H9 (cell line): Measurements from ENCODE around the gene PROM1. TPM values are rescaled to one million over a fixed set of nuclear protein-coding genes. Genes with fewer than 3 reads are reported as not detected.

Source experiments
- DNase-seq: peaks from one replicate; pipeline ENCODE4 v3.0.0-alpha.2; 2017
- H2AFZ ChIP-seq: one replicate; pipeline ENCODE4 v1.6.1; 2013; ENCODE audit warnings: mild to moderate bottlenecking, low read length, control low read depth, moderate library complexity
- H2AK5ac ChIP-seq: 2 replicates; pipeline ENCODE4 v1.6.1; 2013; ENCODE audit warnings: low read length, control low read depth, mixed read lengths; ENCODE audit not compliant: insufficient read length
- H2BK120ac ChIP-seq: one replicate; pipeline ENCODE4 v1.6.1; 2013; ENCODE audit warnings: low read depth, mild to moderate bottlenecking, low read length, control low read depth, inconsistent platforms; ENCODE audit not compliant: poor library complexity, severe bottlenecking
- H2BK12ac ChIP-seq: 2 replicates; pipeline ENCODE4 v1.6.1; 2013; ENCODE audit warnings: low read length, control low read depth, mixed read lengths, low read depth; ENCODE audit not compliant: insufficient read length
- H2BK15ac ChIP-seq: 2 replicates; pipeline ENCODE4 v1.6.1; 2013; ENCODE audit warnings: low read depth, low read length, control low read depth
- H2BK20ac ChIP-seq: one replicate; pipeline ENCODE4 v1.6.1; 2013; ENCODE audit warnings: low read depth, mild to moderate bottlenecking, low read length, control low read depth, inconsistent platforms; ENCODE audit not compliant: poor library complexity, severe bottlenecking
- H2BK5ac ChIP-seq: 2 replicates; pipeline ENCODE4 v1.6.1; 2013; ENCODE audit warnings: low read length, control low read depth, mixed read lengths; ENCODE audit not compliant: insufficient read length
- H3K14ac ChIP-seq: 2 replicates; pipeline ENCODE4 v1.6.1; 2013; ENCODE audit warnings: low read length, control low read depth; ENCODE audit not compliant: insufficient read depth
- H3K18ac ChIP-seq: 2 replicates; pipeline ENCODE4 v1.6.1; 2013; ENCODE audit warnings: low read depth, mild to moderate bottlenecking, mixed read lengths, low read length, control low read depth; ENCODE audit not compliant: insufficient read length
- H3K23ac ChIP-seq: 2 replicates; pipeline ENCODE4 v1.6.1; 2013; ENCODE audit warnings: low read length, control low read depth, mixed read lengths, low read depth; ENCODE audit not compliant: insufficient read length
- H3K23me2 ChIP-seq: 2 replicates; pipeline ENCODE4 v1.6.1; 2013; ENCODE audit warnings: low read depth, mild to moderate bottlenecking, mixed read lengths, low read length, control low read depth; ENCODE audit not compliant: insufficient read length, poor library complexity, severe bottlenecking
- H3K27ac ChIP-seq: 2 replicates; pipeline ENCODE4 v1.5.1; 2013; ENCODE audit warnings: low read length, control low read depth, mixed read lengths, low read depth; ENCODE audit not compliant: insufficient read length
- H3K27me3 ChIP-seq: 2 replicates; pipeline ENCODE4 v1.6.1; 2013; ENCODE audit warnings: low read length, control low read depth, inconsistent platforms; ENCODE audit not compliant: insufficient read depth
- H3K4ac ChIP-seq: 2 replicates; pipeline ENCODE4 v1.6.1; 2013; ENCODE audit warnings: low read depth, mild to moderate bottlenecking, control low read depth, inconsistent platforms, low read length, moderate library complexity
- H3K4me1 ChIP-seq: 2 replicates; pipeline ENCODE4 v1.6.1; 2013; ENCODE audit warnings: low read length, control low read depth, inconsistent platforms; ENCODE audit not compliant: insufficient read depth
- H3K4me2 ChIP-seq: 2 replicates; pipeline ENCODE4 v1.6.1; 2013; ENCODE audit warnings: low read length, control low read depth, mixed read lengths; ENCODE audit not compliant: insufficient read length, insufficient read depth
- H3K56ac ChIP-seq: 2 replicates; pipeline ENCODE4 v1.6.1; 2013; ENCODE audit warnings: low read depth, mild to moderate bottlenecking, mixed read lengths, low read length, control low read depth; ENCODE audit not compliant: insufficient read length
- H3K79me1 ChIP-seq: 2 replicates; pipeline ENCODE4 v1.6.1; 2013; ENCODE audit warnings: low read depth, mild to moderate bottlenecking, moderate library complexity, low read length, control low read depth, inconsistent platforms; ENCODE audit not compliant: insufficient read depth, poor library complexity, severe bottlenecking
- H3K79me2 ChIP-seq: 2 replicates; pipeline ENCODE4 v1.6.1; 2013; ENCODE audit warnings: low read length, control low read depth, inconsistent platforms; ENCODE audit not compliant: insufficient read depth
- H3K9ac ChIP-seq: 2 replicates; pipeline ENCODE4 v1.6.1; 2013; ENCODE audit warnings: low read length, control low read depth, mixed read lengths; ENCODE audit not compliant: insufficient read length; ENCODE audit errors: extremely low read depth
- H3K9me3 ChIP-seq: one replicate; pipeline ENCODE4 v1.6.1; 2013; ENCODE audit warnings: low read depth, low read length, inconsistent platforms; ENCODE audit not compliant: control insufficient read depth
- H3T11ph ChIP-seq: one replicate; pipeline ENCODE4 v1.6.1; 2013; ENCODE audit warnings: mild to moderate bottlenecking, low read length, control low read depth, inconsistent platforms
- H4K20me1 ChIP-seq: one replicate; pipeline ENCODE4 v1.6.1; 2013; ENCODE audit not compliant: control insufficient read depth, insufficient read length, insufficient read depth
- H4K5ac ChIP-seq: 2 replicates; pipeline ENCODE4 v1.6.1; 2013; ENCODE audit warnings: low read depth, mild to moderate bottlenecking, mixed read lengths, low read length, control low read depth; ENCODE audit not compliant: insufficient read length
- H4K8ac ChIP-seq: replicated peaks from 2 replicates; pipeline ENCODE4 v1.6.1; 2013; ENCODE audit warnings: low read length, control low read depth, mixed read lengths, low read depth; ENCODE audit not compliant: insufficient read length
- H4K91ac ChIP-seq: 2 replicates; pipeline ENCODE4 v1.6.1; 2013; ENCODE audit warnings: low read depth, mild to moderate bottlenecking, moderate library complexity, mixed read lengths, low read length, control low read depth; ENCODE audit not compliant: insufficient read length
- H3K27ac Mint-ChIP-seq, 3 experiments: 2 replicates in 2 of 3; 3 replicates in 1 of 3; pipeline ENCODE4 v1.8.0; 2020 to 2021; ENCODE audit warnings: mixed read lengths in 3 of 3, mild to moderate bottlenecking in 1 of 3, moderate library complexity in 1 of 3
- H3K27me3 Mint-ChIP-seq: 2 replicates; pipeline ENCODE4 v1.8.0; 2021; ENCODE audit warnings: low read depth, mild to moderate bottlenecking, moderate library complexity, mixed read lengths
- H3K36me3 Mint-ChIP-seq, 3 experiments: 2 replicates in 2 of 3; 3 replicates in 1 of 3; pipeline ENCODE4 v1.8.0; 2020 to 2021; ENCODE audit warnings: low read depth in 3 of 3, mixed read lengths in 3 of 3; ENCODE audit not compliant: insufficient read depth in 1 of 3
- H3K4me1 Mint-ChIP-seq, 2 experiments: 2 replicates each; pipeline ENCODE4 v1.8.0; 2020; ENCODE audit warnings: mixed read lengths in 2 of 2
- H3K4me3 Mint-ChIP-seq, 2 experiments: 2 replicates in 1 of 2; 3 replicates in 1 of 2; pipeline ENCODE4 v1.8.0; 2020 to 2021; ENCODE audit warnings: mild to moderate bottlenecking in 2 of 2, mixed read lengths in 2 of 2, moderate library complexity in 1 of 2
- H3K9me3 Mint-ChIP-seq, 2 experiments: 2 replicates in 1 of 2; 3 replicates in 1 of 2; pipeline ENCODE4 v1.8.0; 2020; ENCODE audit warnings: mild to moderate bottlenecking in 2 of 2, mixed read lengths in 2 of 2, moderate library complexity in 1 of 2
- CTCF ChIP-seq: fragments of 200-600 bp; sonication (generic); conservative IDR thresholded peaks from 3 replicates; pipeline ENCODE4 v1.8.0; 2021; ENCODE audit warnings: antibody characterized with exemption, mild to moderate bottlenecking
- WGBS: extraction: QIAGEN DNeasy Blood & Tissue Kit; methylation state at CpG from one replicate; pipeline ENCODE4 v1.1.7; 2013; ENCODE audit warnings: missing lambda C conversion rate, low lambda C conversion rate, mixed read lengths; ENCODE audit not compliant: insufficient read length; ENCODE audit errors: extremely low coverage; 5-methylcytosine and 5-hydroxymethylcytosine counted together
- total RNA-seq: library from RNA; stranded (reverse); gene quantifications from 2 replicates; pipeline ENCODE4 v1.2.1, GENCODE V29; 2021

PROM1 gene
- total RNA-seq, 1 experiment from 2014 or later = 98.3 TPM

- H3K18ac ChIP-seq = no peak overlapping the region
- H3K23ac ChIP-seq = no peak overlapping the region
- no peak overlapping the region for H2AFZ ChIP-seq
- no peaks in the 10 kb centered on the region for H3K23me2 ChIP-seq
- H2BK5ac ChIP-seq = no peak overlapping the region
- H2BK12ac ChIP-seq = no peak overlapping the region
- WGBS = no CpG with 5 or more reads among the region's 4 CpGs
- no peaks in the 10 kb centered on the region for H4K20me1 ChIP-seq
- H3K4me1 ChIP-seq = no peaks in the 10 kb centered on the region
- H3K79me2 ChIP-seq = no peaks in the 10 kb centered on the region
- H4K91ac ChIP-seq = no peak overlapping the region
- no peak overlapping the region for H3K9ac ChIP-seq
- DNase-seq = no peak
- H2BK120ac ChIP-seq = no peak overlapping the region
- H3T11ph ChIP-seq = no peak overlapping the region
- Mint-ChIP-seq H3K27ac (no peak overlapping the region), H3K27me3 (peaks cover 10% of the 10 kb centered on the region), H3K4me3 (no peak overlapping the region), H3K4me1 (peaks cover 0 to 9% of the 10 kb centered on the region in 2 experiments; a peak in 2 of 4 replicates), H3K9me3 (no peaks in the 10 kb centered on the region), H3K36me3 (no peaks in the 10 kb centered on the region)
- H3K79me1 ChIP-seq = no peaks in the 10 kb centered on the region
- no peak overlapping the region for H2AK5ac ChIP-seq
- H3K56ac ChIP-seq = no peak overlapping the region
- no peak overlapping the region for H4K5ac ChIP-seq
- no peak overlapping the region for H4K8ac ChIP-seq
- no peak overlapping the region for H3K14ac ChIP-seq
- no peak overlapping the region for H2BK15ac ChIP-seq
- no peak overlapping the region for H3K27ac ChIP-seq
- no peak overlapping the region for H2BK20ac ChIP-seq
- no peak overlapping the region for H3K4ac ChIP-seq
- H3K27me3 ChIP-seq = no peaks in the 10 kb centered on the region
- no peak for TF ChIP-seq CTCF
- no peak overlapping the region for H3K4me2 ChIP-seq
- no peaks in the 10 kb centered on the region for H3K9me3 ChIP-seq
These were observed 38.5 kb upstream of the PROM1 start for GRCh38 chr4:16122308-16122711.
